OCI-LY7 (cell line): ENCODE data around the gene SCN4A. TPM values are rescaled to one million over a fixed set of nuclear protein-coding genes. Genes with fewer than 3 reads are reported as not detected.

ENCODE experiments used
- BruUV-seq: library from RNA; stranded (reverse); fragments of 400-500 nt; replicated peaks from 2 replicates; lab custom pipeline; 2021; lab: Mats Ljungman, UMichigan
- CTCF ChIA-PET: fragments of 300-600 bp; sonication (Branson Sonifier 250); formaldehyde crosslinking; loops from one replicate; lab custom pipeline; 2022; ENCODE audit warnings: antibody characterized with exemption; ENCODE audit not compliant: unreplicated experiment; lab: Charles Lee
- POLR2A ChIA-PET: fragments of 300-600 bp; sonication (Branson Sonifier 250); formaldehyde crosslinking; loops from one replicate; lab custom pipeline; 2022; ENCODE audit warnings: antibody characterized with exemption; lab: Charles Lee
- DNase-seq: peaks from one replicate; pipeline ENCODE4 v3.0.0-alpha.2; 2015; ENCODE audit warnings: low spot score
- H2AFZ ChIP-seq: fragments of 200-600 bp; sonication (generic), shearing (Covaris generic); 2 replicates; pipeline ENCODE4 v1.6.1; 2014; ENCODE audit warnings: mild to moderate bottlenecking, antibody characterized with exemption, low read length, moderate library complexity
- H3K27ac ChIP-seq: fragments of 200-600 bp; sonication (generic); 2 replicates; pipeline ENCODE4 v1.5.1; 2014; ENCODE audit warnings: mixed run types, low read depth, mild to moderate bottlenecking, moderate library complexity, low read length, inconsistent platforms; ENCODE audit not compliant: poor library complexity, severe bottlenecking
- H3K36me3 ChIP-seq: fragments of 200-600 bp; sonication (generic); 2 replicates; pipeline ENCODE4 v1.6.1; 2014; ENCODE audit warnings: mild to moderate bottlenecking, antibody characterized with exemption, low read length, moderate library complexity, mixed read lengths; ENCODE audit not compliant: insufficient read depth
- H3K4me1 ChIP-seq: fragments of 200-600 bp; sonication (generic); 2 replicates; pipeline ENCODE4 v1.5.1; 2014; ENCODE audit warnings: mild to moderate bottlenecking, low read length; ENCODE audit not compliant: insufficient read depth, poor library complexity, severe bottlenecking
- H3K4me2 ChIP-seq: fragments of 200-600 bp; sonication (generic); 2 replicates; pipeline ENCODE4 v1.6.1; 2014; ENCODE audit warnings: mild to moderate bottlenecking, low read length
- H3K4me3 ChIP-seq: fragments of 200-600 bp; sonication (generic); 2 replicates; pipeline ENCODE4 v1.5.1; 2014; ENCODE audit warnings: mild to moderate bottlenecking, low read depth, low read length; ENCODE audit not compliant: poor library complexity, severe bottlenecking
- H3K79me2 ChIP-seq: fragments of 200-600 bp; sonication (generic); 2 replicates; pipeline ENCODE4 v1.6.1; 2016; ENCODE audit warnings: low read depth, mild to moderate bottlenecking, low read length, moderate library complexity, mixed read lengths; ENCODE audit not compliant: insufficient read depth
- H3K9me2 ChIP-seq: fragments of 200-600 bp; sonication (generic); 2 replicates; pipeline ENCODE4 v1.6.1; 2016; ENCODE audit warnings: mild to moderate bottlenecking, low read length, mixed read lengths; ENCODE audit not compliant: insufficient read depth
- H3K9me3 ChIP-seq: fragments of 200-600 bp; sonication (generic); 2 replicates; pipeline ENCODE4 v1.6.1; 2014; ENCODE audit warnings: mild to moderate bottlenecking, mixed run types, low read length, mixed read lengths
- H4K20me1 ChIP-seq: fragments of 200-600 bp; sonication (generic); 2 replicates; pipeline ENCODE4 v1.6.1; 2014; ENCODE audit warnings: mild to moderate bottlenecking, antibody characterized with exemption, low read length, moderate library complexity, mixed read lengths; ENCODE audit not compliant: insufficient read depth
- CTCF ChIP-seq: fragments of 200-600 bp; sonication (generic); conservative IDR thresholded peaks from 2 replicates; pipeline ENCODE4 v1.5.1; 2014; ENCODE audit warnings: mild to moderate bottlenecking, antibody characterized with exemption, low read length, moderate library complexity, mixed read lengths
- EZH2phosphoT487 ChIP-seq: fragments of 200-600 bp; sonication (generic); IDR thresholded peaks from 2 replicates; pipeline ENCODE4 v1.6.1; 2018; ENCODE audit warnings: low read depth, borderline replicate concordance, mild to moderate bottlenecking, mixed run types, antibody characterized with exemption, low read length, moderate library complexity, mixed read lengths
- intact Hi-C: fragments of 100-400 bp; cut with micrococcal nuclease; formaldehyde crosslinking; loops from one replicate; pipeline ENCODE4 v1.10.0; 2022; ENCODE audit not compliant: unreplicated experiment
- total RNA-seq, 2 experiments: library from RNA; depleted of rRNA in 1 of 2; stranded (reverse); fragments of >200 nt in 1 of 2; shearing (Covaris generic) in 1 of 2; gene quantifications; 2 replicates each; pipeline ENCODE4 v1.2.3, GENCODE V29; 2014 to 2022

SCN4A gene
- total RNA-seq, 2 experiments from 2014 or later: 6.4 to 9.0 TPM

GRCh38 chr17:63932721-63933120 is 40.0 kb downstream of the SCN4A start:
- peak overlapping the region; percentile 98 for H3K4me3 ChIP-seq
- H3K9me3 ChIP-seq: no peaks in the 10 kb centered on the region
- H3K36me3 ChIP-seq: peaks cover 44% of the 10 kb centered on the region
- no peaks in the 10 kb centered on the region for H3K9me2 ChIP-seq
- peak; percentile 56 for DNase-seq
- no peak overlapping the region for H2AFZ ChIP-seq
- BruUV-seq: TSS peak; percentile 90
- ChIA-PET CTCF (interaction anchor here (3.3 kb wide), 1 partner anchor 14 kb away, joined by 21 read pairs; no protein-coding TSS in a partner anchor), POLR2A (interaction anchor here (1.0 to 2.4 kb wide), 6 partner anchors 10 to 573 kb away, joined by 4 to 19 read pairs (median 8); partner anchors contain the start of genes DDX5 and ICAM2)
- H4K20me1 ChIP-seq: peaks cover 17% of the 10 kb centered on the region
- intact Hi-C loops: loop anchor here (1.0 to 5.0 kb wide), 3 partner anchors 14 to 235 kb away; partner anchors contain the start of gene ICAM2
- peak overlapping the region; percentile 99 for H3K27ac ChIP-seq
- TF ChIP-seq EZH2phosphoT487: no peak
- TF ChIP-seq CTCF: peak; percentile 58; the same call in 1 of the 2 replicates
- peaks cover 50% of the 10 kb centered on the region for H3K79me2 ChIP-seq
- peak overlapping the region; percentile 95 for H3K4me2 ChIP-seq
- peaks cover 73% of the 10 kb centered on the region for H3K4me1 ChIP-seq

GRCh38 chr17:63931981-63932561 is 40.6 kb downstream of the SCN4A start, which contains the start of gene CD79B:
Gene CD79B (minus strand): TSS chr17:63932331. CDS start chr17:63932261, 70 bp downstream.
- POLR2A ChIA-PET: interaction anchor here (1.0 to 2.4 kb wide), 7 partner anchors 10 to 142 kb away, joined by 4 to 19 read pairs (median 5); partner anchors contain the start of gene ICAM2

GRCh38 chr17:63930951-63931575 is 41.7 kb downstream of the SCN4A start:
- BruUV-seq: no TSS peak
- peak overlapping the region; percentile 95 for H3K4me2 ChIP-seq
- H3K4me3 ChIP-seq: peak overlapping the region; percentile 98
- no peaks in the 10 kb centered on the region for H3K9me2 ChIP-seq
- H3K36me3 ChIP-seq: peaks cover 55% of the 10 kb centered on the region
- no peak for TF ChIP-seq EZH2phosphoT487
- CTCF ChIA-PET: interaction anchor here (0.6 to 3.3 kb wide), 2 partner anchors 12 to 15 kb away, joined by 3 to 21 read pairs; partner anchors contain the start of gene GH1
- POLR2A ChIA-PET: interaction anchor here (0.6 to 2.0 kb wide), 5 partner anchors 9 to 143 kb away, joined by 4 to 12 read pairs (median 4); no protein-coding TSS in a partner anchor
- peaks cover 17% of the 10 kb centered on the region for H4K20me1 ChIP-seq
- H3K9me3 ChIP-seq: no peaks in the 10 kb centered on the region
- DNase-seq: peak; percentile 83
- peak overlapping the region; percentile 99 for H3K27ac ChIP-seq
- H3K79me2 ChIP-seq: peaks cover 50% of the 10 kb centered on the region
- no peak overlapping the region for H2AFZ ChIP-seq
- intact Hi-C loops: loop anchor here (5.0 kb wide), 2 partner anchors 91 to 234 kb away; partner anchors contain the start of gene ICAM2
- H3K4me1 ChIP-seq: peaks cover 73% of the 10 kb centered on the region

More at GRCh38 chr17:63931981-63932561, 40.6 kb downstream of the SCN4A start, which contains the start of gene CD79B:
- H3K4me1 ChIP-seq: peaks cover 73% of the 10 kb centered on the region
- CTCF ChIA-PET: interaction anchor here (0.6 to 3.3 kb wide), 2 partner anchors 13 to 14 kb away, joined by 3 to 21 read pairs; partner anchors contain the start of gene GH1
- H3K4me3 ChIP-seq: peak within 1 kb of the TSS; percentile 98
- peak within 1 kb of the TSS; percentile 99 for H3K27ac ChIP-seq
- H3K36me3 ChIP-seq: peaks cover 46% of the 10 kb centered on the region
- no peak for TF ChIP-seq EZH2phosphoT487
- H3K9me2 ChIP-seq: no peaks in the 10 kb centered on the region
- peak; percentile 93 for DNase-seq
- H3K79me2 ChIP-seq: peaks cover 50% of the 10 kb centered on the region
- no peak within 1 kb of the TSS for H2AFZ ChIP-seq
- BruUV-seq: no TSS peak
- intact Hi-C loops: loop anchor here (1.0 to 5.0 kb wide), 3 partner anchors 14 to 235 kb away; partner anchors contain the start of gene ICAM2
- H3K9me3 ChIP-seq: no peaks in the 10 kb centered on the region
- H3K4me2 ChIP-seq: peak within 1 kb of the TSS; percentile 95
- H4K20me1 ChIP-seq: peaks cover 17% of the 10 kb centered on the region
